Naive B cell (primary cell): ENCODE data around the gene LRRC27. TPM values are rescaled to one million over a fixed set of nuclear protein-coding genes. Genes with fewer than 3 reads are reported as not detected.
A peak's percentile ranks its signal among the peaks of the same experiment; 100 is the strongest.
"Not testable (repeated sequence)": the region's sequence is repeated elsewhere in the genome, so short reads cannot be mapped to it uniquely, and the experiment has no call there.

ENCODE experiments used
- ATAC-seq, 2 donors: fragments of 150-1000 bp; cut with Tn5 transposase; 2 replicates each; pipeline ENCODE4 v1.10.0; 2021; ENCODE audit warnings: low read depth in 2 of 2, mild to moderate bottlenecking in 2 of 2, moderate library complexity in 2 of 2
- DNase-seq: peaks from one replicate; pipeline ENCODE4 v3.0.0; 2022
- H3K27ac Mint-ChIP-seq, 6 donors: one replicate each; pipeline ENCODE4 v1.8.0; 2020 to 2022; ENCODE audit warnings: mild to moderate bottlenecking in 6 of 6, mixed read lengths in 6 of 6, moderate library complexity in 5 of 6, inconsistent platforms in 2 of 6
- H3K27me3 Mint-ChIP-seq, 3 donors: one replicate each; pipeline ENCODE4 v1.8.0; 2021 to 2022; ENCODE audit warnings: mixed read lengths in 3 of 3, mild to moderate bottlenecking in 1 of 3
- H3K36me3 Mint-ChIP-seq, 2 donors: one replicate each; pipeline ENCODE4 v1.8.0; 2020 to 2022; ENCODE audit warnings: mixed read lengths in 2 of 2, inconsistent platforms in 1 of 2, mild to moderate bottlenecking in 1 of 2
- H3K4me1 Mint-ChIP-seq, 3 donors: one replicate each; pipeline ENCODE4 v1.8.0; 2020 to 2022; ENCODE audit warnings: mixed read lengths in 3 of 3, inconsistent platforms in 1 of 3, mild to moderate bottlenecking in 1 of 3, moderate library complexity in 1 of 3
- H3K4me3 Mint-ChIP-seq, 8 donors: one replicate each; pipeline ENCODE4 v1.8.0; 2020 to 2022; ENCODE audit warnings: mild to moderate bottlenecking in 8 of 8, mixed read lengths in 8 of 8, moderate library complexity in 8 of 8, inconsistent platforms in 2 of 8
- H3K9me3 Mint-ChIP-seq, 7 donors: one replicate each; pipeline ENCODE4 v1.8.0; 2020 to 2022; ENCODE audit warnings: mixed read lengths in 7 of 7, mild to moderate bottlenecking in 5 of 7, inconsistent platforms in 2 of 7, moderate library complexity in 1 of 7
- polyA plus RNA-seq, 6 donors: library from polyadenylated mRNA; unstranded; fragments of 300-500 nt; fragmentation: Illumina TruSeq; gene quantifications; one replicate each; pipeline ENCODE4 v1.2.3, GENCODE V29; 2021; ENCODE audit warnings: low read depth in 6 of 6

Gene LRRC27
- polyA plus RNA-seq, 6 donors from 2014 or later: 7.7 to 11.1 (median 8.7) TPM

- H3K36me3 Mint-ChIP-seq: peaks cover 0 to 14% of the 10 kb centered on the region in 2 donors
- H3K4me1 Mint-ChIP-seq: no peaks in the 10 kb centered on the region
- H3K9me3 Mint-ChIP-seq: peaks cover 0 to 8% (median 3%) of the 10 kb centered on the region in 7 donors
- H3K4me3 Mint-ChIP-seq: peak overlapping the region in 1 of 8 donors; percentile 38
- H3K27me3 Mint-ChIP-seq: peaks cover 0 to 10% (median 5%) of the 10 kb centered on the region in 3 donors
- no peak overlapping the region for H3K27ac Mint-ChIP-seq
- DNase-seq (no peak), ATAC-seq (no peak)
Observed at GRCh38 chr10:132314336-132314735, 17.7 kb upstream of the LRRC27 start.

- not testable (repeated sequence) for DNase-seq, ATAC-seq, H3K27ac Mint-ChIP-seq, H3K9me3 Mint-ChIP-seq, H3K4me3 Mint-ChIP-seq, H3K4me1 Mint-ChIP-seq
- Mint-ChIP-seq H3K27me3 (peaks cover 0 to 10% (median 5%) of the 10 kb centered on the region in 3 donors), H3K36me3 (peaks cover 0 to 14% of the 10 kb centered on the region in 2 donors)
Observed at GRCh38 chr10:132314881-132315280, 17.1 kb upstream of the LRRC27 start.

DNA sequence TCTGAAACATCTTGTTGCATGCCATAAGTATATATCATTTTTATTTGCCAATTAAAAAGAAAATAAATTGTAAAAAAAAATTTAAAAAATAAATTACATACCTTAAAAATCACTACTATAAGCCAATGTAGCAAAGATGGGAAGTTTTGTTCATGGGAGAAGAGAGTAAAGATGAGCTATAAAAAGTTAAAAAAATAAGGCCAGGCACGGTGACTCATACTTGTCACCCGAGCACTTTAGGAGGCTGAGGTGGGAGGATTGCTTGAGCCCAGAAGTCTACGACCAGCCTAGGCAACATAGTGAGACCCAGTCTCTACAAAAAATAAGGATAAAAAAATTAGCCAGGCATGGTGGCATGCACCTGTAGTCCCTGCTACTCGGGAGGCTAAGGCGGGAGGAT lies 15.9 kb upstream of the LRRC27 start:
- Mint-ChIP-seq H3K4me3 (no peak overlapping the region), H3K27ac (no peak overlapping the region), H3K4me1 (no peaks in the 10 kb centered on the region), H3K27me3 (peaks cover 0 to 10% (median 5%) of the 10 kb centered on the region in 3 donors), H3K36me3 (peaks cover 0 to 14% of the 10 kb centered on the region in 2 donors), H3K9me3 (peaks cover 0 to 8% (median 3%) of the 10 kb centered on the region in 7 donors)
- DNase-seq (no peak), ATAC-seq (no peak)

DNA sequence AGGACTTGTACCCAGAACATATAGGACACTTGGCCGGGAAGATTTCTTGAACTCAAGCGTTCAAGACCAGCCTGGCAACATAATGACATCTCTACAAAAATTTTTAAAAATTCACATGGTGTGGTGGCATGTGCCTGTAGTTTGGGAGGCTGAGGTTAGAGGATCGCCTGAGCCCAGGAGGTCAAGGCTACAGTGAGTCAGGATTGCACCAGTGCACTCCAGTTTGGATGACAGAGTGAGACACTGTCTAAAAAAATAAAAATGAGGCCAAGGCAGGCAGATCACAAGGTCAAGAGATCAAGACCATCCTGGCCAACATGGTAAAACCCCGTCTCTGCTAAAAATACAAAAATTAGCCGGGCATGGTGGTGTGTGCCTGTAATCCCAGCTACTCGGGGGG lies 14.5 kb upstream of the LRRC27 start:
- H3K4me3 Mint-ChIP-seq: peak overlapping the region in 1 of 8 donors; percentile 22
- peaks cover 0 to 10% (median 5%) of the 10 kb centered on the region in 3 donors for H3K27me3 Mint-ChIP-seq
- DNase-seq, ATAC-seq, H3K9me3 Mint-ChIP-seq, H3K4me1 Mint-ChIP-seq, H3K27ac Mint-ChIP-seq: not testable (repeated sequence)
- peaks cover 0 to 14% of the 10 kb centered on the region in 2 donors for H3K36me3 Mint-ChIP-seq

GRCh38 chr10:132319853-132320653 lies 11.9 kb upstream of the LRRC27 start:
- no peak for DNase-seq
- no peak overlapping the region for H3K27ac Mint-ChIP-seq
- H3K27me3 Mint-ChIP-seq: no peaks in the 10 kb centered on the region
- no peak for ATAC-seq
- no peaks in the 10 kb centered on the region for H3K9me3 Mint-ChIP-seq
- no peak overlapping the region for H3K4me3 Mint-ChIP-seq
- peaks cover 5 to 8% (median 7%) of the 10 kb centered on the region in 3 donors for H3K4me1 Mint-ChIP-seq
- peaks cover 8 to 10% of the 10 kb centered on the region in 2 donors for H3K36me3 Mint-ChIP-seq

DNA sequence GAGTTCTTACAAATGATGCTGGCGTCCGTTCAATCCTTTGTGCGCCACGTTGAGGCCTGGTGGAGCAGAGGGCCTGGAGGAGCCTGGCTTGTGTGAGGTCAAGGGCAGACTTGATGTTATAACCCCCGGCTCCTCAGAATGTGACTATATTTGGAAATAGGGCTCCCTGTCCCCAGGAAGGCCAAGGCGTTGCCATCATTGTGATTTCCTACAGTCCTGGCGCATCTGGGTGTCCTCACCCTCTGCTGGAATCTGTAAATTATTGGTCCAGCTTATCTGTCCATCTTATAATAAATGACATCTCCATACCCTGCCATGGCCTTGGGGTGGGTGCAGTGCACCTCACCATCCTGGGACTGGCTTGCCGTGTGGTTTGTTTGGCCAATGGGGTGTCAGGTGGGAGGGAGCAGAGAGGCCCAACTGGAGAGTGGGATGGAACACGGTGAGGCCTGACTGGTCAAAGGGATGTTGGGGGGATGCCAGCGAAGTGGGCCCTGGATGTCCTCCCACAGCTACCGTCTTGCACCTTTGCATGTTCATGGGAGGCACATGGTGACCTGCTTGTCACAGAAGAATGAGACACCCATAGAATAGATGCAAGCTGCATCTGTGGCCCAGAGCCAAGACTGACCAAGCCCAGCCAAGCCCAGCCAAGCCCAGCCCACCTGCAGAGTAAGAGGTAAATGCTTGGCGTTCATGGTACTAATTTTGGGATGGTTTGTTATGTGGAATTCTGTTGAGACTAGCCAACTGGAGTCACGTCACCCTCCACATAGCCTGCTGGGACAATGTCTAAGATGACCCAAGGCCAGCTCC lies 11.1 kb upstream of the LRRC27 start:
- DNase-seq (no peak), ATAC-seq (no peak)
- Mint-ChIP-seq H3K4me3 (no peak overlapping the region), H3K27me3 (no peaks in the 10 kb centered on the region), H3K9me3 (no peaks in the 10 kb centered on the region), H3K27ac (no peak overlapping the region), H3K4me1 (peaks cover 5 to 9% (median 7%) of the 10 kb centered on the region in 3 donors), H3K36me3 (peaks cover 8 to 10% of the 10 kb centered on the region in 2 donors)

DNA sequence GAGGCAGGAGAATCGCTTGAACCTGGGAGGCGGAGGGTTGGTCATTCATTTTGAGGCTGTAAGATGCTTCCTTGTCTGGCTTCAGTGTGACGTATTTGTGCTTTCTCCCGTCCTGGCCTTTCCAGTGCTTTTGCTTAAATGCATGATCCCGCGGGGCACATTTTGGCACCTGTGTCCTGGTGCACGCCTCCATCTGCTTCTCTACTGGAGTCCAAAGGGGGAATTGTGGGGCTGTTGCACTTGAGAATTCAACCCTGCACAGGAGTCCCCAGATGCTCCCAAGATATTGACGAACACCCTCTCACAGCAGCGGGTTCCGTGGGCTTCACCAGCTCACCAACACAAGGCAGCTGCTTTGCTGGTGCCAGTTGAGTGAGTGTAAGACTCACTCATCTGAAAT lies 10.3 kb upstream of the LRRC27 start:
- ATAC-seq: no peak
- H3K27me3 Mint-ChIP-seq: no peaks in the 10 kb centered on the region
- DNase-seq: no peak
- H3K36me3 Mint-ChIP-seq: peaks cover 8 to 10% of the 10 kb centered on the region in 2 donors
- H3K9me3 Mint-ChIP-seq: no peaks in the 10 kb centered on the region
- peaks cover 9 to 18% (median 13%) of the 10 kb centered on the region in 3 donors for H3K4me1 Mint-ChIP-seq
- no peak overlapping the region for H3K4me3 Mint-ChIP-seq
- H3K27ac Mint-ChIP-seq: no peak overlapping the region

- no peaks in the 10 kb centered on the region for H3K9me3 Mint-ChIP-seq
- DNase-seq (no peak), ATAC-seq (no peak)
- no peaks in the 10 kb centered on the region for H3K27me3 Mint-ChIP-seq
- H3K4me1 Mint-ChIP-seq: peaks cover 14 to 25% (median 20%) of the 10 kb centered on the region in 3 donors
- H3K4me3 Mint-ChIP-seq: no peak overlapping the region
- peaks cover 8 to 10% of the 10 kb centered on the region in 2 donors for H3K36me3 Mint-ChIP-seq
- no peak overlapping the region for H3K27ac Mint-ChIP-seq
Observed at GRCh38 chr10:132322586-132323048, 9.4 kb upstream of the LRRC27 start.

DNA sequence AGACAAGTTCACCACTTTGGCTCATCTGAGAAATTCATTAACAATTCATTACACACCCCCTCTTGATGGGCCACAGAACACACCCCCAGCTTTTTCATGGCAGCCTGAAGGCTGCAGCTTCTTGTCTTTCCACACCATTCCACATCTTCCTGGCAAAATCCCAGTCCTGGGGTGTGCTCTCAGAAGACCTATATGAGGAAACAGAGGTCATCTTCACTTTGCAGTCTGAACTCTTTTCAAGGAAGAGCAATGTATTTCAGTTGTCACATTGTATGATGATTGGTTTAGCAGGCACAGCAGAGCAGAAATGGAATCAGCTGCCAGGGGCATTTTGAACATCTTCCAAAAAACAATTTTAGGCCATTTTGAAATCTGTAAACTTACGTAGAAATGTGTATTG lies 7.8 kb upstream of the LRRC27 start:
- H3K4me1 Mint-ChIP-seq: peaks cover 18 to 41% (median 36%) of the 10 kb centered on the region in 3 donors
- H3K9me3 Mint-ChIP-seq: no peaks in the 10 kb centered on the region
- peak overlapping the region in 1 of 6 donors; percentile 82 for H3K27ac Mint-ChIP-seq
- peaks cover 8 to 10% of the 10 kb centered on the region in 2 donors for H3K36me3 Mint-ChIP-seq
- DNase-seq (no peak), ATAC-seq (no peak)
- H3K27me3 Mint-ChIP-seq: no peaks in the 10 kb centered on the region
- no peak overlapping the region for H3K4me3 Mint-ChIP-seq

DNA sequence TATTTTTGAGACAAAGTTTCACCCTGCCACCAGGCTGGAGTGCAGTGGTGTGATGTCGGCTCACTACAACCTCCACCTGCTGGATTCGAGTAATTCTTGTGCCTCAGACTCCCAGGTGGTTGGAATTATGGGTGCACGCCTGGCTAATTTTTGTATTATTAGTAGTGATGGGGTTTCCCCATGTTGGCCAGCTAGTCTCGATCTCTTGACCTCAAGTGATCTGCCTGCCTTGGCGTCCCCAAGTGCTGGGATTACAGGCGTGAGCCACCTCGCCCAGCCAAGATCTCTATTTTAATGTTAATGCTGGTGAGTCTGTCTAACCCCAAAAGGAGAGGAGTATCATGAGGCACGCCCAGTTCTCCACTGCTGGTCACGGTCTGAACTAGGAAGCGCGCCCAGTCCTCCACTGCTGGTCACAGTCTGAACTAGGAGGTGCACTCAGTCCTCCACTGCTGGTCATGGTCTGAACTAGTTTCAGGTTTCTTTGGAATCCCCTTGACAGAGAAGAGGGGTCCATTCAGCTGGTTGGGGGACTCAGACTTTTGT lies 5.6 kb upstream of the LRRC27 start:
- H3K36me3 Mint-ChIP-seq: peaks cover 8 to 10% of the 10 kb centered on the region in 2 donors
- H3K4me3 Mint-ChIP-seq: peak overlapping the region in 1 of 8 donors; percentile 19
- peak overlapping the region in 3 of 6 donors; percentile 10 to 76 (median 44) for H3K27ac Mint-ChIP-seq

DNA sequence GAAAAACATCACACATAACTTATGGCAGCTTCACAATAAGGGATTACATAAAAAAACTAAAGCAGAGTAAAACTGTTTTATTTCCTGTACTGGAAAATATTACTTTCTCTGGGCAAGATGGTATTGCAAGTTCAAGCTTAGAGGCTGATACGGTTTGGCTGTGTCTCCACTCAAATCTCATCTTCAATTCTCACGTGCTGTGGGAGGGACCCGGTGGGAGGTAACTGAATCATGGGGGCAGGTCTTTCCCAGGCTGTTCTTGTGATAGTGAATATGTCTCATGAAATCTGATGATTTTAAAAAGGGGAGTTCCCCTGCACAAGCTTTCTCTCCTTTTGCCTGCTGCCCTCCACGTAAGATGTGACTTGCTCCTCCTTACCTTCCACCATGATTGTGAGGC lies 5.1 kb upstream of the LRRC27 start:
- H3K27ac Mint-ChIP-seq: peak overlapping the region in 2 of 6 donors; percentile 44 to 76
- H3K4me3 Mint-ChIP-seq: peak overlapping the region in 1 of 8 donors; percentile 19
- DNase-seq (no peak), ATAC-seq (no peak)
- H3K4me1 Mint-ChIP-seq: peaks cover 39 to 64% (median 59%) of the 10 kb centered on the region in 3 donors
- peaks cover 8 to 10% of the 10 kb centered on the region in 2 donors for H3K36me3 Mint-ChIP-seq
- H3K27me3 Mint-ChIP-seq: no peaks in the 10 kb centered on the region
- H3K9me3 Mint-ChIP-seq: no peaks in the 10 kb centered on the region

More for the DNA sequence above, 5.6 kb upstream of the LRRC27 start:
- Mint-ChIP-seq H3K9me3 (no peaks in the 10 kb centered on the region), H3K27me3 (no peaks in the 10 kb centered on the region), H3K4me1 (peaks cover 34 to 63% (median 54%) of the 10 kb centered on the region in 3 donors)
- DNase-seq (no peak), ATAC-seq (no peak)

DNA sequence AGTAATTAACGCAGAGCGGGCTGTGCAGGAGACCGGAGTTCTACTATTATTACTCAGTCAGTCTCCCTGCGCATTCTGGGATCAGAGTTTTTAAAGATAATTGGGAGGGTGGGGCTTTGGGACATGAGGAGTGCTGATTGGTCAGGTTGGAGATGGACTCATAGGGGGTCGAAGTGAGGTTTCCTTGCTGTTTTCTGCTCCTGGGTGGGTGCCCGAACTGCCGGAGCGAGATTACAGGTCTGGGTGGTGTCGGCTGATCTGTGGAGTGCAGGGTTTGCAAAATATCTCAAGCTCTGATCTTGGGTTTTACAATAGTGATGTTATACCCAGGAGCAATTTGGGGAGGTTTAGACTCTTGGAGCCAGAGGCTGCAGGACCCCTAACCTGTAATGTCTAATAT lies 3.9 kb upstream of the LRRC27 start:
- DNase-seq: no peak
- Mint-ChIP-seq H3K9me3 (no peaks in the 10 kb centered on the region), H3K27me3 (no peaks in the 10 kb centered on the region), H3K4me3 (peak overlapping the region in 3 of 8 donors; percentile 43 to 92 (median 55)), H3K4me1 (peaks cover 43 to 69% (median 68%) of the 10 kb centered on the region in 3 donors), H3K36me3 (peaks cover 8 to 10% of the 10 kb centered on the region in 2 donors), H3K27ac (peak overlapping the region in 2 of 6 donors; percentile 50 to 75)
- no peak for ATAC-seq

DNA sequence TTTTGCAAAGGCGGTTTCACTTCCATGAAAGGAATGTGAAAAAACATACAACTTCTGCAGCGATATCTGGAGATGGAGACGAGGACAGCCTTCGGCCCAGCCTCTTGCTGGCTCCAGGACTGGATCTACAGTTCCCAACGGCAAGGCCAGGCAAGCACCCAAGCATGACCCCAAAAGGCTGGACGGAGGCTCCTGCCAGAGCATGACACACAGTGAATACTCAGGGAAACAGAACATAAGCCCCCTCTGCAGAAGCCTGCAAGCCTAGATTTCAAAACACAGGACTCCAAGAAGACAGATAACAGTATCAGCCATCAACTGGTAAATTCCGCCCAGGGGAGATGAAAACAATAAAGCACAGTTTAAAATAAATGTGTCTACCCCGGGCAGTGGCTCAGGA lies 3.3 kb upstream of the LRRC27 start:
- Mint-ChIP-seq H3K4me3 (peak overlapping the region in 6 of 8 donors; percentile 32 to 97 (median 90)), H3K27me3 (no peaks in the 10 kb centered on the region), H3K4me1 (peaks cover 41 to 74% (median 68%) of the 10 kb centered on the region in 3 donors), H3K36me3 (peaks cover 8 to 10% of the 10 kb centered on the region in 2 donors), H3K9me3 (no peaks in the 10 kb centered on the region), H3K27ac (peak overlapping the region in 3 of 6 donors; percentile 10 to 52 (median 29))
- ATAC-seq (no peak), DNase-seq (no peak)
